ENCODE data around the gene TFDP2. TPM values are rescaled to one million over a fixed set of nuclear protein-coding genes. Genes with fewer than 3 reads are reported as not detected.

TFDP2 gene
- total and polyA plus RNA-seq, 2 experiments from 2014 or later: 150 to 410 TPM

DNA sequence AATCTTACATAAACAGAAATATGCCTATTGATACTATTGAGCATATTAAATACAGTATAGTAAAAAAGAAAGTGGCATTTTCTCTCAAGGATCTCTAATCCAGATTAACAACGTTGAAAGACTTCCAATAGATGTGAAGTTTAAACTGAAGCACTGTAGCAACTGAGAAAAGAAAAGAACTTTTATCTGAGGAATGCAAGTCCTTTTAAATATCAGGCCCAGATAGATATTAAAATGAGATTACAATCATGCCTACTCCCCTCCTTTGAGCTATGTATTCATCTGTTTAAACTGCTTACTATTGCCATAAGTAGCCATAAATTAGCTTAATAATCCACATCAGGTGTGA is 102.3 kb downstream of the TFDP2 start:
- peaks cover 2% of the 10 kb centered on the region for H3K27me3 Mint-ChIP-seq (ENCODE audit: insufficient read depth, low read depth, poor library complexity)
- no peaks in the 10 kb centered on the region for H4K20me1 ChIP-seq (replicated peaks; ENCODE audit: insufficient read depth)
- H3K36me3 ChIP-seq (ENCODE audit: insufficient read depth): no peaks in the 10 kb centered on the region
- H3K4me3 ChIP-seq: no peak overlapping the region
- H3K36me3 Mint-ChIP-seq (ENCODE audit: low read depth): no peaks in the 10 kb centered on the region
- H3K27me3 ChIP-seq (ENCODE audit: insufficient read depth): no peaks in the 10 kb centered on the region
- H3K4me1 ChIP-seq (ENCODE audit: insufficient read depth): peaks cover 10% of the 10 kb centered on the region; the same call in 1 of the 2 replicates
- no peak for ATAC-seq
- no peaks in the 10 kb centered on the region for H3K9me3 Mint-ChIP-seq
- H2AFZ ChIP-seq: no peak overlapping the region
- no peak overlapping the region for H3K4me2 ChIP-seq
- H3K27ac ChIP-seq (ENCODE audit: low read depth): no peak overlapping the region
- no peak for DNase-seq (ENCODE audit: low spot score)
- TF ChIP-seq, protein P1, sequence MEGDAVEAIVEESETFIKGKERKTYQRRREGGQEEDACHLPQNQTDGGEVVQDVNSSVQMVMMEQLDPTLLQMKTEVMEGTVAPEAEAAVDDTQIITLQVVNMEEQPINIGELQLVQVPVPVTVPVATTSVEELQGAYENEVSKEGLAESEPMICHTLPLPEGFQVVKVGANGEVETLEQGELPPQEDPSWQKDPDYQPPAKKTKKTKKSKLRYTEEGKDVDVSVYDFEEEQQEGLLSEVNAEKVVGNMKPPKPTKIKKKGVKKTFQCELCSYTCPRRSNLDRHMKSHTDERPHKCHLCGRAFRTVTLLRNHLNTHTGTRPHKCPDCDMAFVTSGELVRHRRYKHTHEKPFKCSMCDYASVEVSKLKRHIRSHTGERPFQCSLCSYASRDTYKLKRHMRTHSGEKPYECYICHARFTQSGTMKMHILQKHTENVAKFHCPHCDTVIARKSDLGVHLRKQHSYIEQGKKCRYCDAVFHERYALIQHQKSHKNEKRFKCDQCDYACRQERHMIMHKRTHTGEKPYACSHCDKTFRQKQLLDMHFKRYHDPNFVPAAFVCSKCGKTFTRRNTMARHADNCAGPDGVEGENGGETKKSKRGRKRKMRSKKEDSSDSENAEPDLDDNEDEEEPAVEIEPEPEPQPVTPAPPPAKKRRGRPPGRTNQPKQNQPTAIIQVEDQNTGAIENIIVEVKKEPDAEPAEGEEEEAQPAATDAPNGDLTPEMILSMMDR (conservative IDR thresholded peaks at IDR 0.05; ENCODE audit: low read depth in 2 of 2): no peak
- TF ChIP-seq EZH2phosphoT487 (IDR thresholded peaks at IDR 0.05; ENCODE audit: unreplicated experiment) (no peak), POLR2AphosphoS5 (IDR thresholded peaks at IDR 0.05; ENCODE audit: low read depth) (no peak), CREB1 (CRISPR knock-in tag; IDR thresholded peaks at IDR 0.05; ENCODE audit: low read depth) (no peak)
- TF ChIP-seq, protein P2, sequence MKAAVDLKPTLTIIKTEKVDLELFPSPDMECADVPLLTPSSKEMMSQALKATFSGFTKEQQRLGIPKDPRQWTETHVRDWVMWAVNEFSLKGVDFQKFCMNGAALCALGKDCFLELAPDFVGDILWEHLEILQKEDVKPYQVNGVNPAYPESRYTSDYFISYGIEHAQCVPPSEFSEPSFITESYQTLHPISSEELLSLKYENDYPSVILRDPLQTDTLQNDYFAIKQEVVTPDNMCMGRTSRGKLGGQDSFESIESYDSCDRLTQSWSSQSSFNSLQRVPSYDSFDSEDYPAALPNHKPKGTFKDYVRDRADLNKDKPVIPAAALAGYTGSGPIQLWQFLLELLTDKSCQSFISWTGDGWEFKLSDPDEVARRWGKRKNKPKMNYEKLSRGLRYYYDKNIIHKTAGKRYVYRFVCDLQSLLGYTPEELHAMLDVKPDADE (IDR thresholded peaks at IDR 0.05): no peak
- no peaks in the 10 kb centered on the region for H3F3A ChIP-seq (replicated peaks; ENCODE audit: low read depth)
- H3K4me1 Mint-ChIP-seq: peaks cover 17% of the 10 kb centered on the region; the same call in 2 of the 3 replicates
- H3K79me2 ChIP-seq (replicated peaks; ENCODE audit: insufficient read depth): no peaks in the 10 kb centered on the region
- H3K27ac Mint-ChIP-seq: no peak overlapping the region
- no peaks in the 10 kb centered on the region for H3K9me2 ChIP-seq (ENCODE audit: insufficient read depth)
- no peak overlapping the region for H3K4me3 Mint-ChIP-seq

DNA sequence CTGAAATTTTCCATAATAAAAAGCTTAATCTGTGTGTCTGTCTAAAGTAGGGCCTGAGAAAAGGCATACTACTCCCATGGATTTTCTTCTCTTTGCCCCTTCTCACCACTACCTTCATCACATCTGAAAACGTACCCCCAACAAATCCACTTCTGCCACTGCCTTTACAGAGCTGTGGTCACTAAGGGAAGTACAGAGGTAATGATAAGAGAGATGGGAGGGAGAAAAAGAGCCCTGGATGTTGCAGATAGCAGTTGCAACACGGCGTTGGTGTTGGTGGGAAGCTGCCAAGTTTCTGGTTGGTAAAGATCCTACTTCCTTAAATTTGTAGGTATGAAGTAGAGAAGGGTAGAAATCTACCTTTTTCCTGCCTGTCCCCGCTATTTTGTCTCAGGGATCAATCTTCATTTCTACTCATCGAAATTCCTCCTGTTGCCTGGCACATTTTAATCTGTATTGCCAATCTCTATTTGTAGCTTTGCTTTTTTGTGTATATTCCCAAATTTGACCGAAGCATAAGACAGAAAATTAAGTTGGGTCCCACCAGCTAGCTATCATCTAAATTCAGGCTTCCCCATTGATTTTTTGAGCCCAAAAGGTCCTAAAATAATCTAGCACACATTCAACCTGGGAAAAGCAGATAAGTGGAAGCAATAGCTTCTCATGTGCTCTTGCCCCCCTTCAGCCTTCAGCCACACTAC is 102.9 kb downstream of the TFDP2 start:
- Mint-ChIP-seq H3K27ac (0 out of 2 replicates have a peak overlapping the region, but pooled peaks have one; percentile 21), H3K27me3 (ENCODE audit: insufficient read depth, low read depth, poor library complexity) (peaks cover 2% of the 10 kb centered on the region), H3K9me3 (no peaks in the 10 kb centered on the region), H3K36me3 (ENCODE audit: low read depth) (no peaks in the 10 kb centered on the region), H3K4me1 (peaks cover 17% of the 10 kb centered on the region; the same call in 2 of the 3 replicates), H3K4me3 (no peak overlapping the region)
- H3F3A ChIP-seq (replicated peaks; ENCODE audit: low read depth): no peaks in the 10 kb centered on the region
- H3K27me3 ChIP-seq (ENCODE audit: insufficient read depth): no peaks in the 10 kb centered on the region
- peak; percentile 74 for ATAC-seq
- no peaks in the 10 kb centered on the region for H3K79me2 ChIP-seq (replicated peaks; ENCODE audit: insufficient read depth)
- H3K4me2 ChIP-seq: no peak overlapping the region
- TF ChIP-seq, protein P3, sequence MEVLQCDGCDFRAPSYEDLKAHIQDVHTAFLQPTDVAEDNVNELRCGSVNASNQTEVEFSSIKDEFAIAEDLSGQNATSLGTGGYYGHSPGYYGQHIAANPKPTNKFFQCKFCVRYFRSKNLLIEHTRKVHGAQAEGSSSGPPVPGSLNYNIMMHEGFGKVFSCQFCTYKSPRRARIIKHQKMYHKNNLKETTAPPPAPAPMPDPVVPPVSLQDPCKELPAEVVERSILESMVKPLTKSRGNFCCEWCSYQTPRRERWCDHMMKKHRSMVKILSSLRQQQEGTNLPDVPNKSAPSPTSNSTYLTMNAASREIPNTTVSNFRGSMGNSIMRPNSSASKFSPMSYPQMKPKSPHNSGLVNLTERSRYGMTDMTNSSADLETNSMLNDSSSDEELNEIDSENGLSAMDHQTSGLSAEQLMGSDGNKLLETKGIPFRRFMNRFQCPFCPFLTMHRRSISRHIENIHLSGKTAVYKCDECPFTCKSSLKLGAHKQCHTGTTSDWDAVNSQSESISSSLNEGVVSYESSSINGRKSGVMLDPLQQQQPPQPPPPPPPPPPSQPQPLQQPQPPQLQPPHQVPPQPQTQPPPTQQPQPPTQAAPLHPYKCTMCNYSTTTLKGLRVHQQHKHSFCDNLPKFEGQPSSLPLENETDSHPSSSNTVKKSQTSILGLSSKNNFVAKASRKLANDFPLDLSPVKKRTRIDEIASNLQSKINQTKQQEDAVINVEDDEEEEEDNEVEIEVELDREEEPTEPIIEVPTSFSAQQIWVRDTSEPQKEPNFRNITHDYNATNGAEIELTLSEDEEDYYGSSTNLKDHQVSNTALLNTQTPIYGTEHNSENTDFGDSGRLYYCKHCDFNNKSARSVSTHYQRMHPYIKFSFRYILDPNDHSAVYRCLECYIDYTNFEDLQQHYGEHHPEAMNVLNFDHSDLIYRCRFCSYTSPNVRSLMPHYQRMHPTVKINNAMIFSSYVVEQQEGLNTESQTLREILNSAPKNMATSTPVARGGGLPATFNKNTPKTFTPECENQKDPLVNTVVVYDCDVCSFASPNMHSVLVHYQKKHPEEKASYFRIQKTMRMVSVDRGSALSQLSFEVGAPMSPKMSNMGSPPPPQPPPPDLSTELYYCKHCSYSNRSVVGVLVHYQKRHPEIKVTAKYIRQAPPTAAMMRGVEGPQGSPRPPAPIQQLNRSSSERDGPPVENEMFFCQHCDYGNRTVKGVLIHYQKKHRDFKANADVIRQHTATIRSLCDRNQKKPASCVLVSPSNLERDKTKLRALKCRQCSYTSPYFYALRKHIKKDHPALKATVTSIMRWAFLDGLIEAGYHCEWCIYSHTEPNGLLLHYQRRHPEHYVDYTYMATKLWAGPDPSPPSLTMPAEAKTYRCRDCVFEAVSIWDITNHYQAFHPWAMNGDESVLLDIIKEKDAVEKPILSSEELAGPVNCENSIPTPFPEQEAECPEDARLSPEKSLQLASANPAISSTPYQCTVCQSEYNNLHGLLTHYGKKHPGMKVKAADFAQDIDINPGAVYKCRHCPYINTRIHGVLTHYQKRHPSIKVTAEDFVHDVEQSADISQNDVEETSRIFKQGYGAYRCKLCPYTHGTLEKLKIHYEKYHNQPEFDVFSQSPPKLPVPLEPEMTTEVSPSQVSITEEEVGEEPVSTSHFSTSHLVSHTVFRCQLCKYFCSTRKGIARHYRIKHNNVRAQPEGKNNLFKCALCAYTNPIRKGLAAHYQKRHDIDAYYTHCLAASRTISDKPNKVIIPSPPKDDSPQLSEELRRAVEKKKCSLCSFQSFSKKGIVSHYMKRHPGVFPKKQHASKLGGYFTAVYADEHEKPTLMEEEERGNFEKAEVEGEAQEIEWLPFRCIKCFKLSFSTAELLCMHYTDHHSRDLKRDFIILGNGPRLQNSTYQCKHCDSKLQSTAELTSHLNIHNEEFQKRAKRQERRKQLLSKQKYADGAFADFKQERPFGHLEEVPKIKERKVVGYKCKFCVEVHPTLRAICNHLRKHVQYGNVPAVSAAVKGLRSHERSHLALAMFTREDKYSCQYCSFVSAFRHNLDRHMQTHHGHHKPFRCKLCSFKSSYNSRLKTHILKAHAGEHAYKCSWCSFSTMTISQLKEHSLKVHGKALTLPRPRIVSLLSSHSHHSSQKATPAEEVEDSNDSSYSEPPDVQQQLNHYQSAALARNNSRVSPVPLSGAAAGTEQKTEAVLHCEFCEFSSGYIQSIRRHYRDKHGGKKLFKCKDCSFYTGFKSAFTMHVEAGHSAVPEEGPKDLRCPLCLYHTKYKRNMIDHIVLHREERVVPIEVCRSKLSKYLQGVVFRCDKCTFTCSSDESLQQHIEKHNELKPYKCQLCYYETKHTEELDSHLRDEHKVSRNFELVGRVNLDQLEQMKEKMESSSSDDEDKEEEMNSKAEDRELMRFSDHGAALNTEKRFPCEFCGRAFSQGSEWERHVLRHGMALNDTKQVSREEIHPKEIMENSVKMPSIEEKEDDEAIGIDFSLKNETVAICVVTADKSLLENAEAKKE (CRISPR knock-in tag; IDR thresholded peaks at IDR 0.05): no peak
- TF ChIP-seq, protein P1 (conservative IDR thresholded peaks at IDR 0.05; ENCODE audit: low read depth in 2 of 2): 0 out of 4 replicates have a peak, but pooled peaks of 1 of the 2 experiments have one; percentile 13
- no peak for TF ChIP-seq EZH2 (IDR thresholded peaks at IDR 0.05; ENCODE audit: low read depth, unreplicated experiment)
- H3K9me2 ChIP-seq (ENCODE audit: insufficient read depth): no peaks in the 10 kb centered on the region
- no peak overlapping the region for H2AFZ ChIP-seq
- H3K27ac ChIP-seq (ENCODE audit: low read depth): no peak overlapping the region
- peaks cover 10% of the 10 kb centered on the region; the same call in 1 of the 2 replicates for H3K4me1 ChIP-seq (ENCODE audit: insufficient read depth)
- no peak overlapping the region for H3K4me3 ChIP-seq
- no peaks in the 10 kb centered on the region for H4K20me1 ChIP-seq (replicated peaks; ENCODE audit: insufficient read depth)
- H3K36me3 ChIP-seq (ENCODE audit: insufficient read depth): no peaks in the 10 kb centered on the region
- peak; percentile 39 for DNase-seq (ENCODE audit: low spot score)

Measured in GM23338 (cell line).